GM18867 (cell line): ENCODE results near the gene SRPX.

Experiments
- ATAC-seq: cut with Tn5 transposase; IDR thresholded peaks from one replicate; pipeline ENCODE4 v1.9.1; 2021; ENCODE audit warnings: mild to moderate bottlenecking, moderate library complexity; ENCODE audit not compliant: unreplicated experiment

SRPX gene

DNA sequence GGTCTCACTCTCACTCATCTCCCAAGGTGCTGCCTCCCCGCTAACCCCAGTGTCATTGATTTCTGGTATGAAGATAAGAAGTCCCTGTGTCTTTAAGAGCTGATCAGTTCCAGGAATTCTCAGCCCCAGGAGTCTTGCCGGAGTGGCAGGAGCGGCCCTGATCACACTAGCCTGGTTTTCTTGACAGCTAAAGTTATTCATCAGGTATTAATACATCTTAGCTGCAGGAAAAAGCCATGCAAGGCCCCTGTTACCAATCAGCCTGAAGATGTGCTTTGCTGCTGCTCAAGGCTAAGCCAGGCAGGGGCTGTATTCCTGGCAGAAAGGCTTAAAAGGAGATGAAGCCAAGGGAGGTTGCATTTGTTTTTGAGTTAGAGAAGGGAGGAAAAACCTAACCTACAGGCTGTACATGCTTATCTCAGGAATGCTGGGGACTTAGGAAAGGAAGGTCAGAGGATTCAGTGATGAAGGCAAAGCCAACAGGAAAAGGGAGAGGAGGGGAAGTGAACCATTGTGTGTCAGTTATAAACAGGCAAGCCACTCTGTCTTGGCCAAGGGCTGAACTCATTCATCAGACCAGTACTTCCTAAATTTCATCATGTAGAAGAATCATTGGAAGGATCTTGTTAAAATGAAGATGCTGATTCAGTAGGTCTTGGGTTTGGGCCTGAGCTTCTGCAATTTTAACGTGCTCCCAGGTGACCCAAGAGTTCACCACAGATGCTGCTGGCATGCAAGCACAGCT, 8.6 kb downstream of the SRPX start:
- no peak for ATAC-seq

- ATAC-seq = no peak
Observed at GRCh38 chrX:38206542-38206941, 14.1 kb downstream of the SRPX start.

- ATAC-seq = no peak
Observed at GRCh38 chrX:38206036-38206435, 14.6 kb downstream of the SRPX start.

GRCh38 chrX:38205039-38205438, 15.6 kb downstream of the SRPX start:
- ATAC-seq = peak; percentile 71

GRCh38 chrX:38192007-38192810, 28.5 kb downstream of the SRPX start:
- peak; percentile 71 for ATAC-seq

DNA sequence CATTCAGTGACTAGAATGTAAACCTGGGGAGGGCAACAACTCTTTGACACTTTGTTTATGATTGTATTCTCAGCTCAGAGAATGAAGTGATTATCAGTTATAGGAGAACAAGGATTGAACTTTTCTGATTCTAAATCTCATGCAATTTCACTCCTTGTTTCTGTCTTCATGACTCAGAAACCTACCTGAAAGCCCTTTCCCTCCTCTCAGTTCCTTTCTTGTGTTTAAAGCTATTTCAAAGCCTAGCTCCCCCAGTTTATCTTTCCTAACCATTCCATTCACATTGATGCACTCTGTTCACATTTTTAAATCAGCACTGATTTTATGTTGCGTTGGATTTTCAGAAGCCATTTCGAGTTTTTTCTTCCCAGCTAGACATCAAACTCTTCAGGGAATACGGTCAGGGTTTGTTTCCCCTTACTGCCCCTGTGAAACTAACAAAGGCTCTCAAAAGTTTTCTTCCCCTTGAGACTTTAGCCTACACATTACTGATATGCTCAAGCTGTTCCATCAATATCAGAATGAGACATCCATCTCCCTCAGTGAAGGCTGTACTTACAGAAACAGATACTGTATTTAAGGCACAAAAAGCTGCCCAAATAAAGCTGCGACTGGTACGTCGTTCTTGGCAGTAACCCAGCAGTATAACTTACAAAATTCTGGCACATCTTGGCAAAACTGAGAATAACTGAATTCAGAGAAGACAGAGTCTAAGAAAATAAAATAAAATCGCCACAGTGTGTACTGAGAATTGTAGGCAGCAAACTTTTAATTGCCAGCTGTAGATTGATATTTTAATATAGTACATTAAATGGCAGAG, 31.0 kb downstream of the SRPX start:
- no peak for ATAC-seq

DNA sequence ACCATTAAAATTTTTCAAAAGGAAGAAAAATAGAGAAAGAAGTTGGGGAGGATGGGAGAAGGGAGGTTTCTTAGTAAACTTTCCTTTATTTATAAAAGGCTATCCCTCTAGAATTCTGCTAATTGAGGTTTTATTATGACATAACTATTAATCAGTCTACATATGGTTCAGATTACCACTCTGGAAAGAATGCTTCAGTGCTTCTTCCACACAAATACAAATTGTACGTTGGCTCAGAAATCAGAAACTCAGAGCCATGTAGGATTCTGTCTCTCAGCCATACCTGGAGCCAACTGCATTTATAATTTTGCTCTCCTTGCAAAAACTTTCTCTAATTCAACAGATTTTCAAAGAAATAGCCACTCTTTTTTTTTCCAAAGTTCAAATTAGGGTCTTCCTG, 37.1 kb downstream of the SRPX start:
- no peak for ATAC-seq

DNA sequence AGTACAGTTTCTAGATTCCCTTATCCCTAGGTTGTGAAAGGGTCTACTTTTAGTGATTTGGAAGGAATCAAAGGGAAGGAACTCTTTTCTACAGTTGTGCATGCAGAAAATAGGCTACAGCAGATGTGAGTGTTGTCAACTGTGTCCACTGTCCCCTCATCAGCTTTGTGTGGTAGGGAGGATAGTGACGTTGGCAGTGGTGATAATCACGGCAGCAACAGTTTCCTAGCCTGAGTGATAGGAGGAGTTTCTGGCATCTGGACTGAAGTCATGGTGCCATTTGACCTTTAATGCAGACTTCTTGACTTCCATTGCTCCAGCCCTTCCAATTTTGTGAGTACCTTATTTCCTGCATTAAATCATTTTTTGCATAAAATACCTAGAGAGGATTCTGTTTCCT, 39.3 kb downstream of the SRPX start:
- no peak for ATAC-seq

DNA sequence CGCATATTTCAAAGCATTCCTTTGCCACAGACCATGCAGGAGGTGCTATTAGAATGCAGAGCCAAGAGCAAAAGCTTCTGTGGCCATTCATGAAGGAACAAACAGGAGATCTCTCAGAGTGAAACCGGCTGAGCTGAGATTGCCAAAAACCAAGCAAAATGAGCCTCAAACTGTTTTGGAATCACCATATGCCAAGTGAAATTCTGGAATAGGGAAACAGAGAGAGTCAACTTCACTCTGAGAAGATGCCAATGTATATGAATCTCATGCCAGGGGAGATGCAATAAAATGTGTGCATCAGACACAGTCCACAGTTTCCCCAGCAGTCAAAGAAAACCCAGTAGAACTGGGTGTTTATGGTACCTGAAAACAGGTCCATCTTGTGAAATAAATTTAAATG, 42.3 kb downstream of the SRPX start:
- ATAC-seq = no peak

DNA sequence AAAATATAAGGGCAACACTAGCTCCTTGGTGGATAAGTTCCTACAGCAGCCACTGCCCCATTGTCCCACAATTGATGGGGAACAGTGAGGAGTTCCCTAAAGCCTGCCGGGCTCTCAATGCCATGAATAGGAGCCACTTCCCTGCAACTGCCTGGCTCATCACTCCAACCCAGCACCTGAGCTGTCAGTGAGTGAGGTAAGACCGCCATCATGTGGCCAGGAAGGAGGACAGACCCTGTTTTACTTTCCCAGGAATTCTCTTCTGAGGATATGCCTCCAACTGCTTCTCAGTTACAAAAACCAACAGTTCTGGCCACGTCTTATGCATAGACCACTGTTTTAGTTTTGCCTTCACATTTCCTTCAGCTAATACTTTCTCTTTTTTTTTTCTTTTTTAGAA, 45.5 kb downstream of the SRPX start:
- ATAC-seq = peak; percentile 50

GRCh38 chrX:38172596-38172995, 48.1 kb downstream of the SRPX start:
- no peak for ATAC-seq

- ATAC-seq = no peak
Observed at GRCh38 chrX:38170556-38170955, 50.1 kb downstream of the SRPX start.

GRCh38 chrX:38166478-38167083, 54.1 kb downstream of the SRPX start:
- ATAC-seq = no peak

DNA sequence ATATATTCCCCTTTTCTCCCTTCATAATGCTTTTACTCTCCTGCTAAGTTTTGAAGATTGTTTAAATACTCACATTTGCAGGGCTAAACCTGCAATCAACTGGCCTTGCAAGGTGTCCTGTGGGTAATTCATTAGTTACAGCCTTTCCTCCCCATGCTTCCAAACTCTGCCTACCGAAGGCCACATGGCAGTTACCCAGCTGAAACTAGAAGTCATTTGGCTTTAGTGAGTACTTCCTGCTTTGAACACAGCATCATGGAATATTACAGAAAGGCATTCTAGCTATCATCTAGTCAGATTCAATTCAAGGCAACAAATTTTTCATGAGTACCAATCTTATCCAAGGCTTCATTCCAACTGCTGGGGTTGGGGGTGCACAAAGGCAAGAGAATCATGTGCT, 55.6 kb downstream of the SRPX start:
- no peak for ATAC-seq

GRCh38 chrX:38163193-38163592, 57.5 kb downstream of the SRPX start:
- no peak for ATAC-seq

- ATAC-seq = no peak
Observed at GRCh38 chrX:38156838-38157237, 63.8 kb downstream of the SRPX start.

- no peak for ATAC-seq
Observed at GRCh38 chrX:38154818-38155217, 65.9 kb downstream of the SRPX start.

GRCh38 chrX:38154340-38154739, 66.3 kb downstream of the SRPX start:
- ATAC-seq = no peak

GRCh38 chrX:38151441-38151840, 69.2 kb downstream of the SRPX start:
- ATAC-seq = no peak

GRCh38 chrX:38150993-38151392, 69.7 kb downstream of the SRPX start:
- no peak for ATAC-seq

DNA sequence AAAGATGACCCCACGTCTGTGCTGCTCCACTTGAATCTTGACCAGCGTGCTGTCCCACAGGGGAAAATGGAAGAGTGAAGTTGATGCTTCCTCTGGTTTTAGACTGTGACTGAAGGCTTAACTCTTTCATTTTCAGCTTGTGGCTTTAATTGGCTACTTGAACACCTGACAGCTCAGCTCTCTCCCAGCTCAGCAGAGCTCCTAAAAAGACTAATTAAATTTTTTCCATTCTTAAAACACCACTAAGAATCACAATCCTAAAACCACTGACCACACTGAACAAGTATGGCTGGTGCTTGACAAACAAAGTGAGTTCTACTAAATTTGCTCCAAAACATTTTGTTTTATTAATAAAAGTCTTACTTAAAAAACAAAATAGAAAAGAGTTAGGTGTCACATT, 71.7 kb downstream of the SRPX start:
- no peak for ATAC-seq
